ENCODE measurements around the gene RNF138. TPM values are rescaled to one million over a fixed set of nuclear protein-coding genes. Genes with fewer than 3 reads are reported as not detected.
"Not testable (repeated sequence)": the region's sequence is repeated elsewhere in the genome, so short reads cannot be mapped to it uniquely, and the experiment has no call there.

The RNF138 gene
- total RNA-seq, 1 donor from 2014 or later: 30.5 TPM

GRCh38 chr18:32086881-32087280 lies 4.8 kb upstream of the RNF138 start:
- DNase-seq (ENCODE audit: low spot score): no peak
- Mint-ChIP-seq H3K9me3 (ENCODE audit: unreplicated experiment) (no peaks in the 10 kb centered on the region), H3K27ac (ENCODE audit: unreplicated experiment) (no peak overlapping the region)

GRCh38 chr18:32090831-32091230 lies 843 bp upstream of the RNF138 start:
- not testable (repeated sequence) for H3K36me3 Mint-ChIP-seq (ENCODE audit: low read depth, unreplicated experiment); H3K27ac Mint-ChIP-seq (ENCODE audit: unreplicated experiment); H3K9me3 Mint-ChIP-seq (ENCODE audit: unreplicated experiment); H3K27me3 Mint-ChIP-seq (ENCODE audit: unreplicated experiment); DNase-seq (ENCODE audit: low spot score); H3K4me3 Mint-ChIP-seq (ENCODE audit: unreplicated experiment)
- peaks cover 14% of the 10 kb centered on the region for H3K4me1 Mint-ChIP-seq (ENCODE audit: unreplicated experiment)

More at GRCh38 chr18:32086881-32087280, 4.8 kb upstream of the RNF138 start:
- Mint-ChIP-seq H3K4me3 (ENCODE audit: unreplicated experiment) (no peak overlapping the region), H3K4me1 (ENCODE audit: unreplicated experiment) (peaks cover 13% of the 10 kb centered on the region), H3K36me3 (ENCODE audit: low read depth, unreplicated experiment) (no peaks in the 10 kb centered on the region), H3K27me3 (ENCODE audit: unreplicated experiment) (peaks cover 2% of the 10 kb centered on the region)
- TF ChIP-seq CTCF (IDR thresholded peaks at IDR 0.05; ENCODE audit: unreplicated experiment): no peak

GRCh38 chr18:32091325-32091723 lies 350 bp upstream of the RNF138 start:
- DNase-seq (ENCODE audit: low spot score): no peak
- Mint-ChIP-seq H3K27ac (ENCODE audit: unreplicated experiment) (peak overlapping the region; percentile 96), H3K27me3 (ENCODE audit: unreplicated experiment) (peaks cover 8% of the 10 kb centered on the region), H3K9me3 (ENCODE audit: unreplicated experiment) (no peaks in the 10 kb centered on the region), H3K36me3 (ENCODE audit: low read depth, unreplicated experiment) (peaks cover 8% of the 10 kb centered on the region), H3K4me3 (ENCODE audit: unreplicated experiment) (peak overlapping the region; percentile 89), H3K4me1 (ENCODE audit: unreplicated experiment) (peaks cover 14% of the 10 kb centered on the region)
- no peak for TF ChIP-seq CTCF (IDR thresholded peaks at IDR 0.05; ENCODE audit: unreplicated experiment)

- peaks cover 8% of the 10 kb centered on the region for H3K27me3 Mint-ChIP-seq (ENCODE audit: unreplicated experiment)
- no peak for TF ChIP-seq CTCF (IDR thresholded peaks at IDR 0.05; ENCODE audit: unreplicated experiment)
- H3K4me3 Mint-ChIP-seq (ENCODE audit: unreplicated experiment): peak overlapping the region; percentile 94
- no peaks in the 10 kb centered on the region for H3K9me3 Mint-ChIP-seq (ENCODE audit: unreplicated experiment)
- peak; percentile 100 for DNase-seq (ENCODE audit: low spot score)
- peak overlapping the region; percentile 96 for H3K27ac Mint-ChIP-seq (ENCODE audit: unreplicated experiment)
- H3K4me1 Mint-ChIP-seq (ENCODE audit: unreplicated experiment): peaks cover 14% of the 10 kb centered on the region
- H3K36me3 Mint-ChIP-seq (ENCODE audit: low read depth, unreplicated experiment): peaks cover 8% of the 10 kb centered on the region
Measured at GRCh38 chr18:32092422-32093101, 888 bp downstream of the RNF138 start.

GRCh38 chr18:32093102-32093511 lies 1.4 kb downstream of the RNF138 start:
- Mint-ChIP-seq H3K27ac (ENCODE audit: unreplicated experiment) (peak overlapping the region; percentile 88), H3K36me3 (ENCODE audit: low read depth, unreplicated experiment) (peaks cover 8% of the 10 kb centered on the region), H3K27me3 (ENCODE audit: unreplicated experiment) (peaks cover 8% of the 10 kb centered on the region), H3K4me1 (ENCODE audit: unreplicated experiment) (peaks cover 14% of the 10 kb centered on the region), H3K4me3 (ENCODE audit: unreplicated experiment) (peak overlapping the region; percentile 94), H3K9me3 (ENCODE audit: unreplicated experiment) (no peaks in the 10 kb centered on the region)
- peak; percentile 44 for DNase-seq (ENCODE audit: low spot score)
- no peak for TF ChIP-seq CTCF (IDR thresholded peaks at IDR 0.05; ENCODE audit: unreplicated experiment)

Data from endothelial cell (in vitro differentiated cells).